H1 (cell line): Measurements from ENCODE around the gene CYB5R3. TPM values are rescaled to one million over a fixed set of nuclear protein-coding genes. Genes with fewer than 3 reads are reported as not detected.

ENCODE experiments used
- CTCF ChIA-PET: fragments of 300-600 bp; sonication (Branson Sonifier 250); formaldehyde crosslinking; loops from one replicate; lab custom pipeline; 2021; ENCODE audit not compliant: partially characterized antibody; lab: Charles Lee
- POLR2A ChIA-PET: fragments of 300-600 bp; sonication (Branson Sonifier 250); formaldehyde crosslinking; loops from one replicate; lab custom pipeline; 2021; ENCODE audit warnings: inconsistent platforms; ENCODE audit not compliant: partially characterized antibody; lab: Charles Lee
- DNase-seq, 2 experiments: peaks; one replicate each; pipeline versions ENCODE4 v3.0.0 to v3.0.0-alpha.2; 2010 to 2022; ENCODE audit warnings: low spot score in 2 of 2, low read depth in 1 of 2, mixed read lengths in 1 of 2
- FAIRE-seq: peaks from 2 replicates; lab custom pipeline; 2011; peaks lifted over from hg19 to GRCh38; lab: Jason Lieb, UNC
- H2AFZ ChIP-seq: 2 replicates; pipeline ENCODE4 v1.8.1; 2012; ENCODE audit warnings: low read length, inconsistent platforms
- H2AK5ac ChIP-seq: 2 replicates; pipeline ENCODE4 v1.6.1; 2013; ENCODE audit warnings: low read depth, low read length
- H2BK120ac ChIP-seq: replicated peaks from 2 replicates; pipeline ENCODE3; 2013; ENCODE audit warnings: low read depth, low read length, inconsistent platforms
- H2BK12ac ChIP-seq: 2 replicates; pipeline ENCODE4 v1.6.1; 2013; ENCODE audit warnings: low read depth, low read length
- H2BK15ac ChIP-seq: 2 replicates; pipeline ENCODE4 v1.6.1; 2013; ENCODE audit warnings: low read length
- H2BK20ac ChIP-seq: 2 replicates; pipeline ENCODE4 v1.6.1; 2013; ENCODE audit warnings: low read length
- H2BK5ac ChIP-seq: 2 replicates; pipeline ENCODE4 v1.6.1; 2013; ENCODE audit warnings: low read depth, low read length
- H3K14ac ChIP-seq: 2 replicates; pipeline ENCODE4 v1.6.1; 2013; ENCODE audit warnings: inconsistent platforms; ENCODE audit not compliant: insufficient read length
- H3K18ac ChIP-seq: 2 replicates; pipeline ENCODE4 v1.6.1; 2013; ENCODE audit warnings: low read length; ENCODE audit errors: extremely low read depth
- H3K23ac ChIP-seq: 2 replicates; pipeline ENCODE4 v1.6.1; 2013; ENCODE audit warnings: inconsistent platforms; ENCODE audit not compliant: insufficient read length
- H3K23me2 ChIP-seq: 2 replicates; pipeline ENCODE4 v1.6.1; 2013; ENCODE audit warnings: low read depth, low read length
- H3K27ac ChIP-seq: 2 replicates; pipeline ENCODE4 v1.6.1; 2011; ENCODE audit warnings: low read depth, low read length, inconsistent platforms
- H3K27me3 ChIP-seq, 4 experiments: replicated peaks in 1 of 4; 1 replicate in 1 of 4; 2 replicates in 3 of 4; pipeline versions ENCODE4 v1.6.1 to v1.8.1; 2011 to 2013; ENCODE audit warnings: low read length in 3 of 4, mild to moderate bottlenecking in 3 of 4, inconsistent platforms in 2 of 4, mixed read lengths in 2 of 4, moderate library complexity in 1 of 4; ENCODE audit not compliant: control insufficient read depth in 3 of 4, insufficient read depth in 3 of 4; ENCODE audit errors: extremely low read depth in 1 of 4
- H3K36me3 ChIP-seq, 4 experiments: 2 replicates each; pipeline versions ENCODE4 v1.6.1 to v1.8.1; 2011 to 2013; ENCODE audit warnings: mild to moderate bottlenecking in 4 of 4, low read length in 3 of 4, moderate library complexity in 2 of 4, control low read depth in 1 of 4, inconsistent platforms in 1 of 4; ENCODE audit not compliant: insufficient read depth in 4 of 4, control insufficient read depth in 2 of 4
- H3K4ac ChIP-seq: replicated peaks from 2 replicates; pipeline ENCODE3; 2013; ENCODE audit warnings: low read length, low read depth, mixed read lengths, inconsistent platforms; ENCODE audit not compliant: insufficient read length
- H3K4me1 ChIP-seq, 4 experiments: replicated peaks in 1 of 4; 1 replicate in 1 of 4; 2 replicates in 3 of 4; pipeline versions ENCODE4 v1.6.1 to v1.8.1; 2011 to 2013; ENCODE audit warnings: low read length in 3 of 4, inconsistent platforms in 2 of 4, mixed read lengths in 1 of 4; ENCODE audit not compliant: insufficient read depth in 4 of 4, control insufficient read depth in 3 of 4
- H3K4me2 ChIP-seq, 2 experiments: 2 replicates each; pipeline versions ENCODE4 v1.6.1 to v1.8.1; 2011 to 2013; ENCODE audit warnings: low read depth in 2 of 2, low read length in 2 of 2, control low read depth in 1 of 2, inconsistent platforms in 1 of 2, mild to moderate bottlenecking in 1 of 2; ENCODE audit not compliant: insufficient read depth in 1 of 2
- H3K4me3 ChIP-seq, 4 experiments: fragments of 200-600, 300-600 bp in 1 of 4; sonication (generic), shearing (Covaris generic), sonication (Bioruptor Twin) in 1 of 4; 2 replicates each; pipeline versions ENCODE4 v1.5.1 to v1.8.1; 2011 to 2016; ENCODE audit warnings: low read length in 4 of 4, low read depth in 3 of 4, control low read depth in 2 of 4, inconsistent platforms in 2 of 4, mild to moderate bottlenecking in 2 of 4, mixed read lengths in 1 of 4, moderate library complexity in 1 of 4; ENCODE audit not compliant: insufficient read depth in 2 of 4; ENCODE audit errors: extremely low read depth in 1 of 4
- H3K56ac ChIP-seq: replicated peaks from 2 replicates; pipeline ENCODE3; 2013; ENCODE audit warnings: low read depth, mild to moderate bottlenecking, mixed read lengths, low read length, inconsistent platforms; ENCODE audit not compliant: insufficient read length
- H3K79me1 ChIP-seq: 2 replicates; pipeline ENCODE4 v1.6.1; 2013; ENCODE audit warnings: low read depth, low read length, control low read depth
- H3K79me2 ChIP-seq, 2 experiments: 2 replicates each; pipeline versions ENCODE4 v1.6.1 to v1.8.1; 2012 to 2013; ENCODE audit warnings: low read length in 2 of 2, mild to moderate bottlenecking in 2 of 2, inconsistent platforms in 1 of 2; ENCODE audit not compliant: insufficient read depth in 2 of 2, control insufficient read depth in 1 of 2
- H3K9ac ChIP-seq, 4 experiments: replicated peaks in 1 of 4; 1 replicate in 1 of 4; 2 replicates in 3 of 4; pipeline versions ENCODE4 v1.6.1 to v1.8.1; 2011 to 2013; ENCODE audit warnings: low read depth in 3 of 4, low read length in 3 of 4, control low read depth in 2 of 4, mild to moderate bottlenecking in 2 of 4, moderate library complexity in 2 of 4, inconsistent platforms in 1 of 4; ENCODE audit errors: extremely low read depth in 1 of 4
- H3K9me3 ChIP-seq, 2 experiments: 2 replicates each; pipeline versions ENCODE4 v1.6.1 to v1.8.1; 2012 to 2013; ENCODE audit warnings: mild to moderate bottlenecking in 2 of 2, moderate library complexity in 2 of 2, control low read depth in 1 of 2, inconsistent platforms in 1 of 2, low read depth in 1 of 2, low read length in 1 of 2, mixed read lengths in 1 of 2; ENCODE audit not compliant: insufficient read depth in 2 of 2
- H4K20me1 ChIP-seq, 2 experiments: replicated peaks in 1 of 2; 2 replicates each; pipeline versions ENCODE3 to v1.8.1; 2011 to 2013; ENCODE audit warnings: inconsistent platforms in 2 of 2, low read length in 2 of 2, mild to moderate bottlenecking in 1 of 2; ENCODE audit not compliant: insufficient read depth in 2 of 2, control insufficient read depth in 1 of 2
- H4K5ac ChIP-seq: 2 replicates; pipeline ENCODE4 v1.6.1; 2013; ENCODE audit warnings: low read length, low read depth, mixed read lengths, inconsistent platforms; ENCODE audit not compliant: insufficient read length
- H4K8ac ChIP-seq: 2 replicates; pipeline ENCODE4 v1.8.0; 2013; ENCODE audit warnings: mild to moderate bottlenecking, moderate library complexity, low read length, inconsistent platforms; ENCODE audit not compliant: insufficient read depth; ENCODE audit errors: extremely low read depth
- H4K91ac ChIP-seq: replicated peaks from 2 replicates; pipeline ENCODE3; 2013; ENCODE audit warnings: low read length, mixed read lengths, inconsistent platforms; ENCODE audit not compliant: insufficient read length
- CHD2 ChIP-seq: IDR thresholded peaks from 2 replicates; pipeline ENCODE4 v1.6.1; 2012; ENCODE audit warnings: low read length, improper control_type of control experiment
- KDM1A ChIP-seq: fragments of 200-600, 300-600 bp; sonication (generic); IDR thresholded peaks from 2 replicates; pipeline ENCODE4 v1.7.1; 2016; ENCODE audit warnings: mild to moderate bottlenecking, low read length, borderline replicate concordance
- MAFK ChIP-seq: IDR thresholded peaks from 2 replicates; pipeline ENCODE4 v1.6.1; 2012; ENCODE audit warnings: low read depth, mild to moderate bottlenecking, improper control_type of control experiment, low read length
- SIX5 ChIP-seq: IDR thresholded peaks from 2 replicates; pipeline ENCODE4 v1.6.1; 2011; ENCODE audit warnings: mild to moderate bottlenecking, low read depth, low read length
- SP1 ChIP-seq: IDR thresholded peaks from 2 replicates; pipeline ENCODE4 v1.6.1; 2011; ENCODE audit warnings: low read depth, low read length
- TEAD4 ChIP-seq: IDR thresholded peaks from 2 replicates; pipeline ENCODE4 v1.6.1; 2012; ENCODE audit warnings: low read depth, low read length, inconsistent platforms, mixed read lengths
- WGBS, 2 experiments: shearing (Covaris generic) in 1 of 2; methylation state at CpG; one replicate each; pipeline versions ENCODE4 v1.1.6 to v1.1.7; 2013 to 2015; ENCODE audit warnings: low lambda C conversion rate in 2 of 2, mixed read lengths in 2 of 2, inconsistent platforms in 1 of 2, low coverage in 1 of 2, missing lambda C conversion rate in 1 of 2; ENCODE audit not compliant: insufficient replicate concordance in 2 of 2, insufficient coverage in 1 of 2, insufficient read length in 1 of 2; ENCODE audit errors: extremely low coverage in 1 of 2, missing lambda C conversion rate in 1 of 2; 5-methylcytosine and 5-hydroxymethylcytosine counted together
- polyA plus RNA-seq, 7 experiments: library from polyadenylated mRNA; depleted of rRNA in 3 of 7; stranded (reverse) in 5 of 7; unstranded in 2 of 7; fragments of >200 nt in 5 of 7; fragments of 200-250 nt in 2 of 7; gene quantifications; 1 replicate in 5 of 7; 2 replicates in 1 of 7; 4 replicates in 1 of 7; pipeline versions ENCODE4 v1.2.1 to v1.2.3, GENCODE V29; 2011 to 2013; ENCODE audit warnings: missing spikeins in 2 of 7, mixed read lengths in 2 of 7
- total RNA-seq: library from RNA; stranded (reverse); fragmentation: NEBNext Ultra II Directional; extraction: Animal tissue kit (Norgen Biotek cat#: 25700); gene quantifications from 2 replicates; pipeline ENCODE4 v1.2.1, GENCODE V29; 2021

The CYB5R3 gene
- total and polyA plus RNA-seq, 2 of the 8 experiments (the other 6 are each of a cell fraction or from before 2014, with no cell fraction given): 75.3 to 113 TPM

GRCh38 chr22:42625416-42625815 lies 23.8 kb downstream of the CYB5R3 start:
- POLR2A ChIA-PET: interaction anchor here (8.9 kb wide), 1 partner anchor 11 kb away, joined by 85 read pairs; the partner anchor contains the start of gene POLDIP3
- 82% methylated on average over 15 of the region's 15 CpGs; no CpG with 5 or more reads in 1 of the 2 experiments for WGBS, 2 experiments
- H3K4me1 ChIP-seq: no peaks in the 10 kb centered on the region; a peak in 1 of 7 replicates
- no peak overlapping the region for H4K8ac ChIP-seq
- DNase-seq (no peak), FAIRE-seq (no peak)
- peaks cover 4 to 33% (median 15%) of the 10 kb centered on the region in 4 experiments; a peak in 5 of 8 replicates for H3K36me3 ChIP-seq
- no peak overlapping the region for H3K9ac ChIP-seq
- H3K4ac ChIP-seq: no peak overlapping the region
- no peak overlapping the region for H2BK5ac ChIP-seq
- H3K27me3 ChIP-seq: no peaks in the 10 kb centered on the region
- no peak overlapping the region for H3K18ac ChIP-seq
- H2AFZ ChIP-seq: no peak overlapping the region
- H3K23ac ChIP-seq: no peak overlapping the region
- no peaks in the 10 kb centered on the region for H3K23me2 ChIP-seq
- no peak overlapping the region for H3K14ac ChIP-seq
- no peak overlapping the region for H3K56ac ChIP-seq
- H4K20me1 ChIP-seq: peaks cover 0 to 6% of the 10 kb centered on the region in 2 experiments
- no peak overlapping the region for H2BK120ac ChIP-seq
- H2BK15ac ChIP-seq: no peak overlapping the region
- H3K27ac ChIP-seq: no peak overlapping the region
- H2BK12ac ChIP-seq: no peak overlapping the region
- no peaks in the 10 kb centered on the region for H3K9me3 ChIP-seq
- no peak overlapping the region for H3K4me3 ChIP-seq
- no peak overlapping the region for H4K5ac ChIP-seq
- H3K79me1 ChIP-seq: no peaks in the 10 kb centered on the region
- H3K4me2 ChIP-seq: no peak overlapping the region
- H3K79me2 ChIP-seq: no peaks in the 10 kb centered on the region
- no peak overlapping the region for H2BK20ac ChIP-seq
- CTCF ChIA-PET: interaction anchor here (1.0 to 1.1 kb wide), 2 partner anchors 12 to 123 kb away, joined by 3 read pairs; no protein-coding TSS in a partner anchor
- no peak overlapping the region for H4K91ac ChIP-seq
- no peak overlapping the region for H2AK5ac ChIP-seq
- no peak for TF ChIP-seq SP1
- no peak for TF ChIP-seq MAFK
- TF ChIP-seq TEAD4: no peak
- TF ChIP-seq KDM1A: no peak
- TF ChIP-seq SIX5: no peak
- no peak for TF ChIP-seq CHD2
